PC-9 (cell line): Measurements from ENCODE around the gene GALNT7. TPM values are rescaled to one million over a fixed set of nuclear protein-coding genes. Genes with fewer than 3 reads are reported as not detected.

Experiments
- BruUV-seq: library from RNA; stranded (reverse); fragments of 400-500 nt; replicated peaks from 2 replicates; lab custom pipeline; 2021; lab: Mats Ljungman, UMichigan
- CTCF ChIA-PET: fragments of 300-600 bp; sonication (Branson Sonifier 250); formaldehyde crosslinking; loops from one replicate; lab custom pipeline; 2022; ENCODE audit warnings: antibody characterized with exemption; lab: Charles Lee
- POLR2A ChIA-PET: fragments of 300-600 bp; sonication (Branson Sonifier 250); formaldehyde crosslinking; loops from one replicate; lab custom pipeline; 2022; ENCODE audit warnings: antibody characterized with exemption; ENCODE audit not compliant: unreplicated experiment; lab: Charles Lee
- DNase-seq, 2 experiments: peaks; one replicate each; pipeline versions ENCODE4 v3.0.0 to v3.0.0-alpha.2; 2015 to 2022; ENCODE audit warnings: mixed read lengths in 1 of 2
- H2AFZ ChIP-seq: fragments of 200-600 bp; sonication (generic); 2 replicates; pipeline ENCODE4 v1.8.1; 2017; ENCODE audit warnings: antibody characterized with exemption
- H3F3A ChIP-seq: fragments of 200-600 bp; sonication (generic); 2 replicates; pipeline ENCODE4 v1.8.1; 2017; ENCODE audit warnings: antibody characterized with exemption, mild to moderate bottlenecking, low read depth; ENCODE audit not compliant: insufficient read depth
- H3K27ac ChIP-seq: fragments of 200-600 bp; sonication (generic); 2 replicates; pipeline ENCODE4 v1.6.1; 2016; ENCODE audit warnings: mixed run types
- H3K27me3 ChIP-seq: fragments of 200-600 bp; sonication (generic); 2 replicates; pipeline ENCODE4 v1.6.1; 2016; ENCODE audit warnings: low read depth, mixed run types; ENCODE audit not compliant: insufficient read depth
- H3K36me3 ChIP-seq: fragments of 200-600 bp; sonication (generic); 2 replicates; pipeline ENCODE4 v1.6.1; 2016; ENCODE audit warnings: low read depth, mixed run types
- H3K4me1 ChIP-seq: fragments of 200-600 bp; sonication (generic); replicated peaks from 2 replicates; pipeline ENCODE4 v1.6.1; 2016; ENCODE audit warnings: mixed run types; ENCODE audit not compliant: insufficient read depth
- H3K4me2 ChIP-seq: fragments of 200-600 bp; sonication (generic); 2 replicates; pipeline ENCODE4 v1.6.1; 2017; ENCODE audit warnings: mixed run types
- H3K4me3 ChIP-seq: fragments of 200-600 bp; sonication (generic); 2 replicates; pipeline ENCODE4 v1.6.1; 2016; ENCODE audit warnings: mixed run types
- H3K79me2 ChIP-seq: fragments of 200-600 bp; sonication (generic); 2 replicates; pipeline ENCODE4 v1.6.1; 2017; ENCODE audit warnings: low read depth, mixed run types
- H3K9me2 ChIP-seq: fragments of 200-600 bp; sonication (generic); 2 replicates; pipeline ENCODE4 v1.8.1; 2017; ENCODE audit warnings: mild to moderate bottlenecking; ENCODE audit not compliant: insufficient read depth
- H3K9me3 ChIP-seq: fragments of 200-600 bp; sonication (generic); 2 replicates; pipeline ENCODE4 v1.8.1; 2016; ENCODE audit warnings: low read depth; ENCODE audit not compliant: insufficient read depth
- H4K20me1 ChIP-seq: fragments of 200-600 bp; sonication (generic); 2 replicates; pipeline ENCODE4 v1.8.1; 2017; ENCODE audit not compliant: insufficient read depth
- EZH2 ChIP-seq: fragments of 200-600 bp; sonication (generic); IDR thresholded peaks from 2 replicates; pipeline ENCODE4 v1.8.0; 2017; ENCODE audit warnings: antibody characterized with exemption, low read depth
- intact Hi-C: fragments of 100-400 bp; cut with micrococcal nuclease; formaldehyde crosslinking; loops from one replicate; pipeline ENCODE4 v1.10.0; 2022; ENCODE audit not compliant: unreplicated experiment
- total RNA-seq: library from RNA; stranded (reverse); gene quantifications from 2 replicates; pipeline ENCODE4 v1.2.3, GENCODE V29; 2021
- TF ChIP-seq, protein P1 (sequence below): fragments of 200-600 bp; sonication (generic); conservative IDR thresholded peaks from 2 replicates; pipeline ENCODE4 v1.6.1; 2017; ENCODE audit warnings: mixed run types, antibody characterized with exemption, mild to moderate bottlenecking, moderate library complexity

GALNT7 gene
- total RNA-seq, 1 experiment from 2014 or later = 57.2 TPM

DNA sequence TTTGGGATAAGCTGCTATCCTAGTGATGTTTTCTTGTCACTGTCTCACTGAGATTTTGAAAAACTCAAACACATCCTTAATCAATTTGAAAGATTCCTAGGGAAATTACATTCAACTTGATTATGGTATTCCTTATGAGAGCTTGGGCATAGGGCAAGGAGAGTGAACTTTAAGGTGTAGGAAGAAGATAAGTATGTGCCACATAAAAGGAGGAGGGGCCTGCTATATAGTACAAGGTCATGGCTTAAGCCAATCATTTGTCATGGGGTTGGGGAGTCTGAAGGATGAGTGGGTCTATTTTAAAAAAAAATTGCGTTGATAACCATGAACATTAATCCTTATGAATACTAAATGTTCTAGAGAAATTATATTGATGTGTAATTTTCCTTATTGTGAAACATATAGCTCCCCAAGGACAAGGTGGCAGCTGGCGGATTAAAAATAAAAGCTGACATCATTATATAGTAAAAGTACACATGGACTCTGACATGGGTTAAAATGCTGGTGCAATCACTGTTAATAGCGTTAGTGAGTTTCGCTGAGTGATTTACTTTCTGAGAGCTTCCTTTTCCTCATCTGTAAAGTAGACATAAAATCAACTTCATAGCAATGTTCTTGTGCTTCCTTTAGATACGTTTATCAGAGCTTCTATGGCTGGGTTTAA, 17.4 kb downstream of the GALNT7 start:
- ChIA-PET POLR2A (no interaction called here), CTCF (interaction anchor here (0.6 kb wide), 2 partner anchors 95 to 175 kb away, joined by 5 to 7 read pairs; no protein-coding TSS in a partner anchor)
- intact Hi-C loops = no loop called here
- TF ChIP-seq EZH2 = no peak
- TF ChIP-seq, protein P1, sequence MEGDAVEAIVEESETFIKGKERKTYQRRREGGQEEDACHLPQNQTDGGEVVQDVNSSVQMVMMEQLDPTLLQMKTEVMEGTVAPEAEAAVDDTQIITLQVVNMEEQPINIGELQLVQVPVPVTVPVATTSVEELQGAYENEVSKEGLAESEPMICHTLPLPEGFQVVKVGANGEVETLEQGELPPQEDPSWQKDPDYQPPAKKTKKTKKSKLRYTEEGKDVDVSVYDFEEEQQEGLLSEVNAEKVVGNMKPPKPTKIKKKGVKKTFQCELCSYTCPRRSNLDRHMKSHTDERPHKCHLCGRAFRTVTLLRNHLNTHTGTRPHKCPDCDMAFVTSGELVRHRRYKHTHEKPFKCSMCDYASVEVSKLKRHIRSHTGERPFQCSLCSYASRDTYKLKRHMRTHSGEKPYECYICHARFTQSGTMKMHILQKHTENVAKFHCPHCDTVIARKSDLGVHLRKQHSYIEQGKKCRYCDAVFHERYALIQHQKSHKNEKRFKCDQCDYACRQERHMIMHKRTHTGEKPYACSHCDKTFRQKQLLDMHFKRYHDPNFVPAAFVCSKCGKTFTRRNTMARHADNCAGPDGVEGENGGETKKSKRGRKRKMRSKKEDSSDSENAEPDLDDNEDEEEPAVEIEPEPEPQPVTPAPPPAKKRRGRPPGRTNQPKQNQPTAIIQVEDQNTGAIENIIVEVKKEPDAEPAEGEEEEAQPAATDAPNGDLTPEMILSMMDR = no peak
- H3F3A ChIP-seq = peaks cover 7% of the 10 kb centered on the region; the same call in 1 of the 2 replicates
- H3K27me3 ChIP-seq = no peaks in the 10 kb centered on the region
- H2AFZ ChIP-seq = no peak overlapping the region
- peaks cover 40% of the 10 kb centered on the region for H3K4me1 ChIP-seq
- H3K27ac ChIP-seq = no peak overlapping the region
- no peaks in the 10 kb centered on the region for H4K20me1 ChIP-seq
- no peaks in the 10 kb centered on the region for H3K36me3 ChIP-seq
- BruUV-seq = no TSS peak
- H3K9me3 ChIP-seq = no peaks in the 10 kb centered on the region
- H3K4me2 ChIP-seq = no peak overlapping the region
- no peak overlapping the region for H3K4me3 ChIP-seq
- H3K9me2 ChIP-seq = no peaks in the 10 kb centered on the region
- H3K79me2 ChIP-seq = peaks cover 66% of the 10 kb centered on the region
- no peak for DNase-seq

DNA sequence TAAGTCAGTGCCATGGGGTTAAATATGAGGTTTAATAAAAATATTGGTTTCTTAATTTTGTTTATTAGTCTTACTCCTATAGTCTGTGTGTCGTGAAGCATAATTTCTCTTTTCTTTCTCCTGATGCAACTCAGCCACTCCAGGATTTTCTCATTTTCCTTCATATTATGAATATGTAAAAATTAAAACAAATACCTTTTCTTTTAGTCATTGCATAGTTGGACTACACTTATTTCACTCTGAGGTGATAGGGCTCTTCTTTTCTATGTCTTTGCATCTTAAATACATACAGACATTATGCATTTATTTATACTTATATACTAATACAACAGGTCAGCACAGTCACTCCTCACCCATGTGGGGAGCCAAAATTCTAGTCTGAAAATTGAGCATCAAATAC, 19.1 kb downstream of the GALNT7 start:
- no peak overlapping the region for H3K27ac ChIP-seq
- peaks cover 72% of the 10 kb centered on the region for H3K79me2 ChIP-seq
- no peaks in the 10 kb centered on the region for H3K9me3 ChIP-seq
- no peaks in the 10 kb centered on the region for H3K9me2 ChIP-seq
- TF ChIP-seq, protein P1 = no peak
- no peak for TF ChIP-seq EZH2
- no peak overlapping the region for H3K4me3 ChIP-seq
- POLR2A ChIA-PET = no interaction called here
- intact Hi-C loops = no loop called here
- H3K27me3 ChIP-seq = no peaks in the 10 kb centered on the region
- H3F3A ChIP-seq = peaks cover 16% of the 10 kb centered on the region; the same call in 1 of the 2 replicates
- peaks cover 37% of the 10 kb centered on the region for H3K4me1 ChIP-seq
- BruUV-seq = no TSS peak
- CTCF ChIA-PET = no interaction called here
- H4K20me1 ChIP-seq = no peaks in the 10 kb centered on the region
- no peaks in the 10 kb centered on the region for H3K36me3 ChIP-seq
- H3K4me2 ChIP-seq = no peak overlapping the region
- H2AFZ ChIP-seq = no peak overlapping the region
- no peak for DNase-seq

DNA sequence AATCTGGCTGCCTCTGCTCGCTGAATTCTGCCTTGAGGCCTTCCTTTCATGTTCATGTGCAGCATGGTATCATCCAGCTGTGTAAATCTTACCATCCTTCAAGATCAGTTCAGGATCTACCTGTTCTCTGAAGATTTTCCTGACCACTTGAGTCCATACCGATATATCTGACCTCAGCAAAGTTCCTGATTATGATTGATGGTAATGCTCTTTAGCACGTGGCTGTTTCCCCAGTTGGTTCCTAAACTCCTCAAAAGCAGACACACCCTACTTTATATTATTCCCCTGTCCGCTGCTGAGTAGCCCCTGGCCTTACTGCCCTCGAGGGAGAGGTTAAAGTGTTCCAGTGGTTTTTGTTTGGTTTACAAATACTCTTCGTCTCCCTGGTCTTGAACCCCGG, 20.0 kb downstream of the GALNT7 start:
- H3K9me2 ChIP-seq = no peaks in the 10 kb centered on the region
- no peak overlapping the region for H3K4me3 ChIP-seq
- peaks cover 17% of the 10 kb centered on the region; the same call in 1 of the 2 replicates for H3F3A ChIP-seq
- ChIA-PET POLR2A (no interaction called here), CTCF (no interaction called here)
- BruUV-seq = no TSS peak
- peaks cover 75% of the 10 kb centered on the region for H3K79me2 ChIP-seq
- TF ChIP-seq EZH2 = no peak
- TF ChIP-seq, protein P1 = no peak
- no peak overlapping the region for H2AFZ ChIP-seq
- H3K4me1 ChIP-seq = peaks cover 37% of the 10 kb centered on the region
- H4K20me1 ChIP-seq = no peaks in the 10 kb centered on the region
- H3K9me3 ChIP-seq = no peaks in the 10 kb centered on the region
- no peaks in the 10 kb centered on the region for H3K27me3 ChIP-seq
- H3K4me2 ChIP-seq = no peak overlapping the region
- intact Hi-C loops = no loop called here
- no peaks in the 10 kb centered on the region for H3K36me3 ChIP-seq
- DNase-seq = no peak
- H3K27ac ChIP-seq = no peak overlapping the region
